HG03460 (cell line): ENCODE measurements around the gene C19orf33.
"Not testable (repeated sequence)": the region's sequence is repeated elsewhere in the genome, so short reads cannot be mapped to it uniquely, and the experiment has no call there.

Experiments used
- ATAC-seq: cut with Tn5 transposase; IDR thresholded peaks from one replicate; pipeline ENCODE4 v1.9.1; 2021; ENCODE audit not compliant: unreplicated experiment

The C19orf33 gene

GRCh38 chr19:38303517-38304351, at the start of gene C19orf33:
TSS of gene C19orf33 (plus strand) at chr19:38304251. CDS start at chr19:38304262, 11 bp downstream.
- ATAC-seq, result no peak

GRCh38 chr19:38255383-38256014, 48.6 kb upstream of the C19orf33 start:
- ATAC-seq, result no peak

GRCh38 chr19:38261942-38262341, 42.1 kb upstream of the C19orf33 start:
- ATAC-seq, result not testable (repeated sequence)

GRCh38 chr19:38262585-38263268, 41.3 kb upstream of the C19orf33 start:
- ATAC-seq, result no peak

- ATAC-seq, result peak; percentile 60
Measured at GRCh38 chr19:38263689-38264485, 40.2 kb upstream of the C19orf33 start.

GRCh38 chr19:38264486-38265212, 39.4 kb upstream of the C19orf33 start, which contains the start of gene SPINT2:
TSS of gene SPINT2 (plus strand) at chr19:38264573. CDS start at chr19:38264893, 320 bp downstream.
- ATAC-seq, result peak; percentile 26

- ATAC-seq, result no peak
Measured at GRCh38 chr19:38265213-38265861, 38.7 kb upstream of the C19orf33 start.

GRCh38 chr19:38265921-38266429, 38.1 kb upstream of the C19orf33 start:
- no peak for ATAC-seq

- no peak for ATAC-seq
Measured at GRCh38 chr19:38266981-38267597, 37.0 kb upstream of the C19orf33 start.

- no peak for ATAC-seq
Measured at GRCh38 chr19:38267761-38268483, 36.1 kb upstream of the C19orf33 start.

- no peak for ATAC-seq
Measured at GRCh38 chr19:38268539-38268938, 35.5 kb upstream of the C19orf33 start.

GRCh38 chr19:38270587-38271167, 33.4 kb upstream of the C19orf33 start:
- ATAC-seq, result no peak

GRCh38 chr19:38273499-38273898, 30.6 kb upstream of the C19orf33 start:
- ATAC-seq, result no peak

- no peak for ATAC-seq
Measured at GRCh38 chr19:38274739-38275138, 29.3 kb upstream of the C19orf33 start.

GRCh38 chr19:38276942-38277517, 27.0 kb upstream of the C19orf33 start:
- ATAC-seq, result no peak

- ATAC-seq, result no peak
Measured at GRCh38 chr19:38277549-38277948, 26.5 kb upstream of the C19orf33 start.

- ATAC-seq, result no peak
Measured at GRCh38 chr19:38277969-38278680, 25.9 kb upstream of the C19orf33 start.
